HG02571 (cell line): Measurements from ENCODE around the gene LARP4B.

ENCODE experiments used
- ATAC-seq: cut with Tn5 transposase; IDR thresholded peaks from one replicate; pipeline ENCODE4 v1.9.1; 2021; ENCODE audit warnings: mild to moderate bottlenecking, moderate library complexity; ENCODE audit not compliant: unreplicated experiment

Gene LARP4B

GRCh38 chr10:926075-926698, 5.3 kb downstream of the LARP4B start:
- ATAC-seq, result no peak

DNA sequence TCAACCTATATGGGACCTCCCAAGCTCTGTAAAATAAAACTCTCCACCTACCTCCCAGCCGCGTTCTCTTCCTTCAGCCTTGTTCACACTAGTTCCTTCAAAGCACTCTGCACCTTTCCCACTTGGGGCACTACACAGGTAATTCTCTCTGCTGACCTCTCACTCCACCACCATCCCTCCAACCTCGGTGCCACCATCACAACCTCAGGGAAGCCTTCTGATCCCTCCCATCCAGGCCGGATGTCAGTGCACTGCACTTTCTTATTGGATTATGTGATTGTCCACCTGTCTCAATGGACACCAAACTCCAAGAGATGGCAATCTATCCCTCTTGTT, 7.0 kb downstream of the LARP4B start:
- ATAC-seq, result no peak

GRCh38 chr10:923844-924523, 7.5 kb downstream of the LARP4B start:
- no peak for ATAC-seq

GRCh38 chr10:921471-922414, 9.8 kb downstream of the LARP4B start:
- ATAC-seq, result no peak

DNA sequence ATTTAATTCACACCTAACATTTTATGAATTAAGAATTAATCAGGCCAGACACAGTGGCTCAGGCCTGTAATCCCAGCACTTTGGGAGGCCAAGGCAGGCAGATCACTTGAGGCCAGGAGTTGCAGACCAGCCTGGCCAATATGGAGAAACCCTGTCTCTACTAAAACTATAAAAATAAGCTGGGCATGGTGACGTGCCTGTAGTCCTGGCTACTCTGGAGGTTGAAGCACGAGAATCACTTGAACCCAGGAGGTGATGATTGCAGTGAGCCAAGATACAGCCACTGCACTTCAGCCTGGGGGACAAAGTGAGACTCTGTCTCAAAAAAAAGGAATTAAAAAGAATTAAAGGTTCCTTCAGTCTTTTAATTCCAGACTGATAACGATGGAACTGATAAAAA, 11.1 kb downstream of the LARP4B start:
- no peak for ATAC-seq

- ATAC-seq, result no peak
Observed at GRCh38 chr10:919481-919880, 12.0 kb downstream of the LARP4B start.

DNA sequence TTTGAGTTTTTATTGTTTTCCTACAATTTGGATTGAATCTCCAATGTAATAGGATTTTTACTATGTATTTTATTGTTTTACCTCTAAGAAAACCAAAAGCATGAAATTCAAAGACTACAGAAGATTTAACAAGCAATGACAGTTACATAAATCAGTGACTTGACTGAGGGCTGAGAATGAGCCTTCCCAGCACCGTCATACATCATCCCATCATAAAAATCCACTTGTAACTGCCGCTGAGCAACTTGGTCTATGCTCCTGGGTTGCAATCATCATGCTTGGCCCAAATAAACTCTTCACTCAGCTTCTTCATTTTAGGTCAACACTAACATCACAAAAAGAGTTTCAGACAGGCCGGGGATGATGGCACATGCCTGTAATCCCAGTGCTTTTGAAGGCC, 13.5 kb downstream of the LARP4B start:
- ATAC-seq, result no peak

GRCh38 chr10:917416-917720, 14.1 kb downstream of the LARP4B start:
- ATAC-seq, result no peak

GRCh38 chr10:916716-917415, 14.6 kb downstream of the LARP4B start:
- ATAC-seq, result no peak

GRCh38 chr10:909831-910230, 21.7 kb downstream of the LARP4B start:
- no peak for ATAC-seq

DNA sequence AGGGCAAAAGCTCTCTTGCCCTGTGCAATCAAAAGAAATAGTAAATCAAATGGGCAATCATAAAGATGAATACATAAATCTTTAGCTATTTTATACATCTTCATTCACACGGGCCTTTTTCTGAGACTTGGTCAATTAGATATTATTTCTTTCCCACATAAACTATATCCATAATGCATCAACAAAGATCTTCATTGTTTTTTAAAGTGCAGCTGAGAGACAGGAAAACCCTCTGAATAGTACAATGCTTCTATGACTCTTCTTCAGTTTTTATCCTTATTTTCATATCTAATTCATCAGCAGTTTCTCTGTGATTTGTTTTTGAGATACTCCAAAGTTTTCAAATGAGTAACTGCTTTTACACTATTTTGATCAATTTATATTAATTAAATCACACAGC, 25.5 kb downstream of the LARP4B start:
- no peak for ATAC-seq

- no peak for ATAC-seq
Observed at GRCh38 chr10:905503-905902, 26.0 kb downstream of the LARP4B start.

GRCh38 chr10:904403-904802, 27.1 kb downstream of the LARP4B start:
- no peak for ATAC-seq

- no peak for ATAC-seq
Observed at GRCh38 chr10:898141-898540, 33.4 kb downstream of the LARP4B start.

DNA sequence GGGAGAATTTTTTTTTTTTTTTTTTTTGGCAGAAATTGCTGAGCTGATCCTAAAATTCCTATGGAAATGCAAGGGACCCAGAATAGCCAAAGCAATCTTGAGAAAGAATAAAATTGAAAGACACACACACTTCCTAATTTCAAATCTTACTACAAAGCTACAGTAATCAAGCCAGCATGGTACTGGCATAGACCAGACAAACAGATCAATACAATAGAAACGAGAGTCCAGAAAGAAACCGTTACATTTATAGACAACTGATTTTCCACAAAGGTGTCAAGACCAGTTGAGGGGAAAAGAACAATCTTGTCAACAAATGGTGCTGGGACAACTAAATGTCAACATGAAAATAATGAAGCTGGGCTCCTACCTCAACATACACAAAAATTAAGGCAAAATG, 34.5 kb downstream of the LARP4B start:
- no peak for ATAC-seq

GRCh38 chr10:895324-895723, 36.2 kb downstream of the LARP4B start:
- no peak for ATAC-seq

- no peak for ATAC-seq
Observed at GRCh38 chr10:878895-879294, 52.6 kb downstream of the LARP4B start.

DNA sequence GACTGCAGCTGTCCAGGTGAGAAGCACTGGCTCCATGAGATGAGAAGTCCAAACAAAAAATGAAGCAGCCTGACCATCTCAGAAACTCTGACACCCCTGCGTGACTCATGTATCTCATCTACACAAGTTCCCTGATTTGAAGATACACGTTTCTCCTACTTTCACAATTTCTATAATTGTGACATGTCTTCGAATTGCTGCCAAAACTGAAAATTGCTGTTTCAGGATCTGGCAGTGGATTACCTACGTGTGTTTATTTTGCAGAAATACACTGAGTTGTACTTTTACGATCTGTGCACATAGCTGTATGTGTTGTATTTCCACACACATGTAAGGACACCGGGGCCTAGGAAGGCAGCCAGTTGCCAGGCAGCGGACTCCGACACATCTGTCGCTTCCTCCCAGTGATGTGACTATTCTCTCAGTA, 53.2 kb downstream of the LARP4B start:
- no peak for ATAC-seq

- ATAC-seq, result no peak
Observed at GRCh38 chr10:876438-876837, 55.1 kb downstream of the LARP4B start.

- no peak for ATAC-seq
Observed at GRCh38 chr10:873020-873419, 58.5 kb downstream of the LARP4B start.

- ATAC-seq, result no peak
Observed at GRCh38 chr10:871951-872403, 59.5 kb downstream of the LARP4B start.
